Central memory CD8-positive, alpha-beta T cell (primary cell): Measurements from ENCODE around the gene RBP7.

Source experiments
- ATAC-seq: fragments of 150-1000 bp; cut with Tn5 transposase; replicated peaks from 2 replicates; pipeline ENCODE4 v1.10.0; 2022; ENCODE audit warnings: mild to moderate bottlenecking, moderate FRiP score, moderate number of reproducible peaks; ENCODE audit not compliant: poor library complexity, severe bottlenecking; ENCODE audit errors: extremely low read depth
- DNase-seq, 2 donors: peaks; one replicate each; pipeline ENCODE4 v3.0.0; 2021; ENCODE audit warnings: low spot score in 2 of 2
- H3K27ac Mint-ChIP-seq: one replicate; pipeline ENCODE4 v1.8.0; 2022; ENCODE audit warnings: low read depth, mild to moderate bottlenecking, moderate library complexity, mixed read lengths
- H3K27me3 Mint-ChIP-seq: one replicate; pipeline ENCODE4 v1.8.0; 2022; ENCODE audit warnings: mixed read lengths
- H3K36me3 Mint-ChIP-seq: one replicate; pipeline ENCODE4 v1.8.0; 2022; ENCODE audit warnings: mild to moderate bottlenecking, moderate library complexity, mixed read lengths; ENCODE audit not compliant: insufficient read depth
- H3K4me1 Mint-ChIP-seq: one replicate; pipeline ENCODE4 v1.8.0; 2022; ENCODE audit warnings: mixed read lengths
- H3K4me3 Mint-ChIP-seq: one replicate; pipeline ENCODE4 v1.8.0; 2022; ENCODE audit warnings: mild to moderate bottlenecking, moderate library complexity, mixed read lengths
- H3K9me3 Mint-ChIP-seq: one replicate; pipeline ENCODE4 v1.8.0; 2022; ENCODE audit warnings: mixed read lengths

RBP7 gene

GRCh38 chr1:10042746-10043145, 45.7 kb downstream of the RBP7 start:
- ATAC-seq (no peak), DNase-seq (no peak)
- no peaks in the 10 kb centered on the region for H3K9me3 Mint-ChIP-seq
- H3K4me1 Mint-ChIP-seq, result peaks cover 50% of the 10 kb centered on the region
- peaks cover 27% of the 10 kb centered on the region for H3K36me3 Mint-ChIP-seq
- no peak overlapping the region for H3K4me3 Mint-ChIP-seq
- no peak overlapping the region for H3K27ac Mint-ChIP-seq
- no peaks in the 10 kb centered on the region for H3K27me3 Mint-ChIP-seq

GRCh38 chr1:10045480-10046355, 48.7 kb downstream of the RBP7 start:
- Mint-ChIP-seq H3K9me3 (no peaks in the 10 kb centered on the region), H3K27ac (no peak overlapping the region), H3K36me3 (peaks cover 22% of the 10 kb centered on the region), H3K27me3 (no peaks in the 10 kb centered on the region), H3K4me3 (no peak overlapping the region), H3K4me1 (peaks cover 52% of the 10 kb centered on the region)
- no peak for DNase-seq
- no peak for ATAC-seq

- ATAC-seq (no peak), DNase-seq (no peak)
- H3K4me1 Mint-ChIP-seq, result peaks cover 52% of the 10 kb centered on the region
- H3K4me3 Mint-ChIP-seq, result no peak overlapping the region
- no peaks in the 10 kb centered on the region for H3K27me3 Mint-ChIP-seq
- H3K9me3 Mint-ChIP-seq, result no peaks in the 10 kb centered on the region
- H3K36me3 Mint-ChIP-seq, result peaks cover 18% of the 10 kb centered on the region
- H3K27ac Mint-ChIP-seq, result peak overlapping the region; percentile 16
These were observed 49.5 kb downstream of the RBP7 start for GRCh38 chr1:10046356-10047085.

GRCh38 chr1:10048601-10049000, 51.6 kb downstream of the RBP7 start:
- no peaks in the 10 kb centered on the region for H3K27me3 Mint-ChIP-seq
- peaks cover 51% of the 10 kb centered on the region for H3K4me1 Mint-ChIP-seq
- ATAC-seq, result no peak

GRCh38 chr1:10050611-10051010, 53.6 kb downstream of the RBP7 start:
- Mint-ChIP-seq H3K27ac (no peak overlapping the region), H3K9me3 (no peaks in the 10 kb centered on the region), H3K36me3 (peaks cover 9% of the 10 kb centered on the region), H3K4me3 (no peak overlapping the region), H3K4me1 (peaks cover 38% of the 10 kb centered on the region), H3K27me3 (no peaks in the 10 kb centered on the region)
- ATAC-seq, result no peak
- DNase-seq, result no peak

More at GRCh38 chr1:10048601-10049000, 51.6 kb downstream of the RBP7 start:
- no peak overlapping the region for H3K4me3 Mint-ChIP-seq
- H3K9me3 Mint-ChIP-seq, result no peaks in the 10 kb centered on the region
- peaks cover 11% of the 10 kb centered on the region for H3K36me3 Mint-ChIP-seq
- no peak overlapping the region for H3K27ac Mint-ChIP-seq
- DNase-seq, result no peak

- Mint-ChIP-seq H3K27ac (no peak overlapping the region), H3K36me3 (peaks cover 9% of the 10 kb centered on the region), H3K4me3 (no peak overlapping the region), H3K9me3 (no peaks in the 10 kb centered on the region), H3K4me1 (peaks cover 27% of the 10 kb centered on the region), H3K27me3 (no peaks in the 10 kb centered on the region)
- ATAC-seq, result no peak
- no peak for DNase-seq
These were observed 54.6 kb downstream of the RBP7 start for GRCh38 chr1:10051656-10052055.

- Mint-ChIP-seq H3K27ac (no peak overlapping the region), H3K9me3 (no peaks in the 10 kb centered on the region), H3K4me1 (peaks cover 21% of the 10 kb centered on the region), H3K27me3 (no peaks in the 10 kb centered on the region), H3K4me3 (no peak overlapping the region), H3K36me3 (peaks cover 9% of the 10 kb centered on the region)
- DNase-seq (no peak), ATAC-seq (no peak)
These were observed 55.3 kb downstream of the RBP7 start for GRCh38 chr1:10052347-10052746.

GRCh38 chr1:10054465-10054864, 57.4 kb downstream of the RBP7 start:
- no peak overlapping the region for H3K27ac Mint-ChIP-seq
- ATAC-seq, result no peak
- DNase-seq, result no peak
- peaks cover 15% of the 10 kb centered on the region for H3K4me1 Mint-ChIP-seq
- H3K9me3 Mint-ChIP-seq, result no peaks in the 10 kb centered on the region
- H3K36me3 Mint-ChIP-seq, result peaks cover 7% of the 10 kb centered on the region
- H3K27me3 Mint-ChIP-seq, result no peaks in the 10 kb centered on the region
- H3K4me3 Mint-ChIP-seq, result no peak overlapping the region

GRCh38 chr1:10056599-10056987, 59.6 kb downstream of the RBP7 start:
- Mint-ChIP-seq H3K4me3 (no peak overlapping the region), H3K4me1 (peaks cover 20% of the 10 kb centered on the region), H3K36me3 (peaks cover 7% of the 10 kb centered on the region), H3K27ac (no peak overlapping the region), H3K9me3 (no peaks in the 10 kb centered on the region), H3K27me3 (no peaks in the 10 kb centered on the region)
- ATAC-seq, result no peak
- no peak for DNase-seq

- peaks cover 5% of the 10 kb centered on the region for H3K36me3 Mint-ChIP-seq
- no peak for ATAC-seq
- no peak overlapping the region for H3K27ac Mint-ChIP-seq
These were observed 60.3 kb downstream of the RBP7 start for GRCh38 chr1:10057343-10057742.

GRCh38 chr1:10057796-10058195, 60.8 kb downstream of the RBP7 start:
- Mint-ChIP-seq H3K27ac (no peak overlapping the region), H3K4me1 (peaks cover 14% of the 10 kb centered on the region), H3K27me3 (no peaks in the 10 kb centered on the region), H3K4me3 (no peak overlapping the region), H3K9me3 (no peaks in the 10 kb centered on the region), H3K36me3 (peaks cover 5% of the 10 kb centered on the region)
- no peak for ATAC-seq
- no peak for DNase-seq

More at GRCh38 chr1:10057343-10057742, 60.3 kb downstream of the RBP7 start:
- H3K27me3 Mint-ChIP-seq, result no peaks in the 10 kb centered on the region
- H3K4me1 Mint-ChIP-seq, result peaks cover 17% of the 10 kb centered on the region
- DNase-seq, result no peak
- no peaks in the 10 kb centered on the region for H3K9me3 Mint-ChIP-seq
- H3K4me3 Mint-ChIP-seq, result no peak overlapping the region

- no peak for ATAC-seq
- Mint-ChIP-seq H3K4me3 (no peak overlapping the region), H3K9me3 (no peaks in the 10 kb centered on the region), H3K4me1 (peaks cover 26% of the 10 kb centered on the region), H3K27me3 (no peaks in the 10 kb centered on the region), H3K36me3 (peaks cover 5% of the 10 kb centered on the region), H3K27ac (peak overlapping the region; percentile 22)
- no peak for DNase-seq
These were observed 62.3 kb downstream of the RBP7 start for GRCh38 chr1:10059342-10059718.
